Measurements from ENCODE around the gene TTC16. TPM values are rescaled to one million over a fixed set of nuclear protein-coding genes. Genes with fewer than 3 reads are reported as not detected.

Gene TTC16
- total RNA-seq = not detected

- FAIRE-seq = peak; percentile 84
Measured at GRCh38 chr9:127715470-127716337, at the start of gene TTC16, which contains the start of gene PTRH1. Gene TTC16, plus strand, starts transcription at chr9:127716079. Its CDS starts 67 bp downstream, at chr9:127716146. Gene PTRH1, minus strand, starts transcription at chr9:127715663. Its CDS starts 24 bp downstream, at chr9:127715639.

GRCh38 chr9:127667127-127667844 lies 48.6 kb upstream of the TTC16 start:
- FAIRE-seq (no peak), DNase-seq (ENCODE audit: low spot score in 2 of 2) (no peak)

More at GRCh38 chr9:127715470-127716337, at the start of gene TTC16, which contains the start of gene PTRH1:
- peak; percentile 99 to 100 for DNase-seq (ENCODE audit: low spot score in 2 of 2)

GRCh38 chr9:127667906-127668305 lies 48.0 kb upstream of the TTC16 start:
- no peak for DNase-seq (ENCODE audit: low spot score in 2 of 2)
- FAIRE-seq = no peak

- FAIRE-seq (no peak), DNase-seq (ENCODE audit: low spot score in 2 of 2) (no peak)
Measured at GRCh38 chr9:127673234-127673633, 42.6 kb upstream of the TTC16 start.

GRCh38 chr9:127676638-127677037 lies 39.2 kb upstream of the TTC16 start:
- DNase-seq (ENCODE audit: low spot score in 2 of 2) (no peak), FAIRE-seq (no peak)

GRCh38 chr9:127679506-127679905 lies 36.4 kb upstream of the TTC16 start:
- FAIRE-seq = no peak
- DNase-seq (ENCODE audit: low spot score in 2 of 2) = no peak

- no peak for DNase-seq (ENCODE audit: low spot score in 2 of 2)
- FAIRE-seq = no peak
Measured at GRCh38 chr9:127680226-127680625, 35.7 kb upstream of the TTC16 start.

GRCh38 chr9:127680846-127681245 lies 35.0 kb upstream of the TTC16 start:
- FAIRE-seq (no peak), DNase-seq (ENCODE audit: low spot score in 2 of 2) (no peak)

- DNase-seq (ENCODE audit: low spot score in 2 of 2) (no peak), FAIRE-seq (no peak)
Measured at GRCh38 chr9:127682351-127683136, 33.3 kb upstream of the TTC16 start.

GRCh38 chr9:127683723-127684122 lies 32.2 kb upstream of the TTC16 start:
- no peak for DNase-seq (ENCODE audit: low spot score in 2 of 2)
- no peak for FAIRE-seq

GRCh38 chr9:127684576-127684975 lies 31.3 kb upstream of the TTC16 start:
- FAIRE-seq (no peak), DNase-seq (ENCODE audit: low spot score in 2 of 2) (no peak)

- DNase-seq (ENCODE audit: low spot score in 2 of 2) (no peak), FAIRE-seq (no peak)
Measured at GRCh38 chr9:127686461-127687393, 29.2 kb upstream of the TTC16 start.

GRCh38 chr9:127689329-127690000 lies 26.4 kb upstream of the TTC16 start:
- DNase-seq (ENCODE audit: low spot score in 2 of 2) (no peak), FAIRE-seq (no peak)

- DNase-seq (ENCODE audit: low spot score in 2 of 2) (no peak), FAIRE-seq (no peak)
Measured at GRCh38 chr9:127690735-127691134, 25.1 kb upstream of the TTC16 start.

GRCh38 chr9:127692071-127692470 lies 23.8 kb upstream of the TTC16 start:
- no peak for FAIRE-seq
- DNase-seq (ENCODE audit: low spot score in 2 of 2) = no peak

- FAIRE-seq (no peak), DNase-seq (ENCODE audit: low spot score in 2 of 2) (no peak)
Measured at GRCh38 chr9:127693143-127693542, 22.7 kb upstream of the TTC16 start.

- DNase-seq (ENCODE audit: low spot score in 2 of 2) (no peak), FAIRE-seq (no peak)
Measured at GRCh38 chr9:127693697-127694096, 22.2 kb upstream of the TTC16 start.

- FAIRE-seq (no peak), DNase-seq (ENCODE audit: low spot score in 2 of 2) (no peak)
Measured at GRCh38 chr9:127694890-127695720, 20.8 kb upstream of the TTC16 start.

All from frontal cortex (tissue), 4 donors.